PC-3 (cell line): ENCODE results near the gene TMEM238L. TPM values are rescaled to one million over a fixed set of nuclear protein-coding genes. Genes with fewer than 3 reads are reported as not detected.

Source experiments
- ATAC-seq: fragments of 200-7000 bp; cut with Tn5 transposase; 2 replicates; pipeline ENCODE4 v1.9.1; 2020; ENCODE audit warnings: mild to moderate bottlenecking, moderate library complexity
- BruUV-seq: library from RNA; stranded (reverse); fragments of 400-500 nt; replicated peaks from 2 replicates; lab custom pipeline; 2021; lab: Mats Ljungman, UMichigan
- CTCF ChIA-PET: fragments of 300-600 bp; sonication (Branson Sonifier 250); formaldehyde crosslinking; loops from one replicate; lab custom pipeline; 2022; ENCODE audit warnings: antibody characterized with exemption; lab: Charles Lee
- POLR2A ChIA-PET: fragments of 300-600 bp; sonication (Branson Sonifier 250); formaldehyde crosslinking; loops from one replicate; lab custom pipeline; 2022; ENCODE audit warnings: antibody characterized with exemption; ENCODE audit not compliant: unreplicated experiment; lab: Charles Lee
- DNase-seq: peaks from one replicate; pipeline ENCODE4 v3.0.0-alpha.2; 2015
- H2AFZ ChIP-seq: fragments of 300-600 bp; sonication (generic); 2 replicates; pipeline ENCODE4 v1.6.0; 2016; ENCODE audit warnings: antibody characterized with exemption, low read length
- H3F3A ChIP-seq: fragments of 300-600 bp; sonication (generic); one replicate; pipeline ENCODE4 v1.6.0; 2017; ENCODE audit warnings: antibody characterized with exemption, low read length, control low read depth, mild to moderate bottlenecking; ENCODE audit not compliant: unreplicated experiment
- H3K27ac ChIP-seq: fragments of 300-600 bp; sonication (generic); 2 replicates; pipeline ENCODE4 v1.5.1; 2016; ENCODE audit warnings: mild to moderate bottlenecking, low read length
- H3K27me3 ChIP-seq: fragments of 300-600 bp; sonication (generic); 2 replicates; pipeline ENCODE4 v1.6.1; 2016; ENCODE audit warnings: low read length, mixed read lengths
- H3K36me3 ChIP-seq: fragments of 300-600 bp; sonication (generic); 2 replicates; pipeline ENCODE4 v1.6.1; 2016; ENCODE audit warnings: low read depth, mixed run types, low read length, mixed read lengths
- H3K4me1 ChIP-seq: fragments of 300-600 bp; sonication (generic); 2 replicates; pipeline ENCODE4 v1.5.1; 2016; ENCODE audit warnings: low read length; ENCODE audit not compliant: insufficient read depth
- H3K4me2 ChIP-seq: fragments of 300-600 bp; sonication (generic); 2 replicates; pipeline ENCODE4 v1.6.0; 2016; ENCODE audit warnings: low read length
- H3K4me3 ChIP-seq: fragments of 300-600 bp; sonication (generic); 2 replicates; pipeline ENCODE4 v1.5.1; 2016; ENCODE audit warnings: mild to moderate bottlenecking, low read length, mixed read lengths
- H3K79me2 ChIP-seq: fragments of 300-600 bp; sonication (generic); 2 replicates; pipeline ENCODE4 v1.6.1; 2017; ENCODE audit warnings: low read length, mixed read lengths
- H3K9ac ChIP-seq: fragments of 300-600 bp; sonication (generic); 2 replicates; pipeline ENCODE4 v1.6.0; 2016; ENCODE audit warnings: mild to moderate bottlenecking, low read length
- H3K9me2 ChIP-seq: fragments of 300-600 bp; sonication (generic); replicated peaks from 2 replicates; pipeline ENCODE4 v1.6.1; 2016; ENCODE audit warnings: mixed run types, low read length, mixed read lengths
- H3K9me3 ChIP-seq: fragments of 300-600 bp; sonication (generic); 2 replicates; pipeline ENCODE4 v1.6.1; 2016; ENCODE audit warnings: low read length, mixed read lengths
- H4K20me1 ChIP-seq: fragments of 300-600 bp; sonication (generic); 2 replicates; pipeline ENCODE4 v1.6.1; 2016; ENCODE audit warnings: low read length, mixed read lengths
- CTCF ChIP-seq: fragments of 300-600 bp; sonication (generic); conservative IDR thresholded peaks from 2 replicates; pipeline ENCODE4 v1.5.1; 2017; ENCODE audit warnings: antibody characterized with exemption, low read depth, mild to moderate bottlenecking, low read length
- EZH2 ChIP-seq: fragments of 300-600 bp; sonication (generic); IDR thresholded peaks from one replicate; pipeline ENCODE4 v1.6.1; 2017; ENCODE audit warnings: antibody characterized with exemption, mild to moderate bottlenecking, low read length; ENCODE audit not compliant: unreplicated experiment
- EZH2phosphoT487 ChIP-seq: fragments of 300-600 bp; sonication (generic); IDR thresholded peaks from 2 replicates; pipeline ENCODE4 v1.6.1; 2018; ENCODE audit warnings: mild to moderate bottlenecking, antibody characterized with exemption, low read length, borderline replicate concordance
- intact Hi-C: fragments of 100-400 bp; cut with micrococcal nuclease; formaldehyde crosslinking; loops from 2 replicates; pipeline ENCODE4 v1.9.0; 2023
- total RNA-seq: library from RNA; depleted of rRNA; stranded (reverse); fragments of >200 nt; gene quantifications from 2 replicates; pipeline ENCODE4 v1.2.3, GENCODE V29; 2014

The TMEM238L gene
- total RNA-seq, 1 experiment from 2014 or later: not detected

- H3K27me3 ChIP-seq: no peaks in the 10 kb centered on the region
- ATAC-seq (no peak), DNase-seq (peak; percentile 47)
- H3K4me1 ChIP-seq: no peaks in the 10 kb centered on the region
- no peak overlapping the region for H3K4me3 ChIP-seq
- H3K36me3 ChIP-seq: no peaks in the 10 kb centered on the region
- no peak overlapping the region for H3K4me2 ChIP-seq
- H3K27ac ChIP-seq: no peak overlapping the region
- H3F3A ChIP-seq: no peaks in the 10 kb centered on the region
- no peak overlapping the region for H3K9ac ChIP-seq
- no peaks in the 10 kb centered on the region for H3K9me3 ChIP-seq
- TF ChIP-seq EZH2phosphoT487 (no peak), CTCF (no peak), EZH2 (no peak)
- ChIA-PET CTCF (no interaction called here), POLR2A (no interaction called here)
- BruUV-seq: no TSS peak
- H3K9me2 ChIP-seq: no peaks in the 10 kb centered on the region
- no peak overlapping the region for H2AFZ ChIP-seq
- intact Hi-C loops: no loop called here
- H4K20me1 ChIP-seq: no peaks in the 10 kb centered on the region
- H3K79me2 ChIP-seq: no peaks in the 10 kb centered on the region
Measured at GRCh38 chr17:10779609-10780008, 24.3 kb downstream of the TMEM238L start.

DNA sequence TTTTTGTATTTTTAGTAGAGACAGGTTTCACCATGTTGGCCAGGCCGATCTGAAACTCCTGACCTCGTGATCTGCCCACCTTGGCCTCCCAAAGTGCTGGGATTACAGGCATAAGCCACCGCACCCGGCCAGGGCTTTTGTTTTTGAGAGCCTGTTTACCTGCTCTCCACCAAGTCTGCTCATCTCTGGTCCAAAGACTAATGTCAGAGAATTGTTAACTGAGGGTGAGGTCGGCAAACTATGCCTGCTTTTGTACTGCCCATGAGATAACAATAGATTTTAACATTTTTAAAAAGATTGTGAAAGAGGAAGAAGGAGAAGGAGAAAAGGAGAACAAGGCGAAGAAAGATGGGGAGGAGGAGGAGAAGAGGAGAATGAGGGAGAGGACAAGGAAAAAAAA, 26.0 kb downstream of the TMEM238L start:
- no TSS peak for BruUV-seq
- DNase-seq (no peak), ATAC-seq (no peak)
- Histone ChIP-seq H3F3A (no peaks in the 10 kb centered on the region), H3K9me2 (no peaks in the 10 kb centered on the region), H2AFZ (no peak overlapping the region), H3K9me3 (no peaks in the 10 kb centered on the region), H4K20me1 (no peaks in the 10 kb centered on the region), H3K4me3 (no peak overlapping the region), H3K27ac (no peak overlapping the region), H3K4me1 (no peaks in the 10 kb centered on the region), H3K36me3 (no peaks in the 10 kb centered on the region), H3K4me2 (no peak overlapping the region), H3K27me3 (no peaks in the 10 kb centered on the region), H3K9ac (no peak overlapping the region), H3K79me2 (no peaks in the 10 kb centered on the region)
- CTCF ChIA-PET: no interaction called here
- TF ChIP-seq EZH2phosphoT487 (no peak), EZH2 (no peak)
- intact Hi-C loops: no loop called here
- POLR2A ChIA-PET: interaction anchor here (0.6 kb wide), 1 partner anchor 47 kb away, joined by 5 read pairs; no protein-coding TSS in a partner anchor

DNA sequence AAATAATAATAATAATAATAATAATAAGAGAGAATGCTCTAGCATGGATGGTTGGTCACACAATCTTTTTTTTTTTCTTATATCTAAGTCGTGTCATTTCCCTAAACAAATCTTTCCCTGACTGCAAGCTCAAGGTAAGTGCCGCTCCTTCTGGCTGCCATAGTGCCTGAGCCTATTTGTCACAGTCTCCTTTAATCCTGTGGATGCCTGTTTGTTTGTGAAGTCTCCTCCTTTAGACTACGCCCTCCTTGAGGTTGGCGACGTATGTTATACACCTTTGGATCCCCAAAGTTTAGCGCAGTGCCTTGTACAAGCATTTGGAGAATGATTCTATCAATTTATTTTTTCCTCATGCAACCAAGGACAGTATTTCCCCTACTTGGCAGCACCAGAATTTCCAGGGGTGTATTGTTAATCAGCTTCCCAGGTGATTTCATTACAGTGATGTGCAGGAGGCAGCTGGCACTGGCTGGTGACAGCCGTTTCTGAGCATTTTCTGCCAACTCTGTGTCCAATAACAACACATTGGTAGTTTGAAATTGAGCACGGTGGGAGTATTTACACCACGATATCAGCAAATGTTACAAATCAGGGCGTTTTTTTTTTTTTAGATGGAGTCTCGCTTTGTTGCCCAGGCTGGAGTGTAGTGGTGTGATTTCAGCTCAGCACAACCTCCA, 26.6 kb downstream of the TMEM238L start:
- ATAC-seq: no peak
- H3K79me2 ChIP-seq: no peaks in the 10 kb centered on the region
- H2AFZ ChIP-seq: no peak overlapping the region
- POLR2A ChIA-PET: no interaction called here
- no peaks in the 10 kb centered on the region for H3F3A ChIP-seq
- no peaks in the 10 kb centered on the region for H4K20me1 ChIP-seq
- H3K4me2 ChIP-seq: no peak overlapping the region
- H3K9me3 ChIP-seq: no peaks in the 10 kb centered on the region
- H3K27me3 ChIP-seq: no peaks in the 10 kb centered on the region
- CTCF ChIA-PET: no interaction called here
- intact Hi-C loops: no loop called here
- DNase-seq: no peak
- no peaks in the 10 kb centered on the region for H3K9me2 ChIP-seq
- no peak overlapping the region for H3K27ac ChIP-seq
- no peaks in the 10 kb centered on the region; the same call in 1 of the 2 replicates for H3K36me3 ChIP-seq
- no peaks in the 10 kb centered on the region for H3K4me1 ChIP-seq
- no TSS peak for BruUV-seq
- H3K9ac ChIP-seq: no peak overlapping the region
- no peak for TF ChIP-seq EZH2phosphoT487
- no peak for TF ChIP-seq CTCF
- no peak for TF ChIP-seq EZH2
- H3K4me3 ChIP-seq: no peak overlapping the region
